Measurements from ENCODE around the gene FSCN2.

- TF ChIP-seq, protein P1, sequence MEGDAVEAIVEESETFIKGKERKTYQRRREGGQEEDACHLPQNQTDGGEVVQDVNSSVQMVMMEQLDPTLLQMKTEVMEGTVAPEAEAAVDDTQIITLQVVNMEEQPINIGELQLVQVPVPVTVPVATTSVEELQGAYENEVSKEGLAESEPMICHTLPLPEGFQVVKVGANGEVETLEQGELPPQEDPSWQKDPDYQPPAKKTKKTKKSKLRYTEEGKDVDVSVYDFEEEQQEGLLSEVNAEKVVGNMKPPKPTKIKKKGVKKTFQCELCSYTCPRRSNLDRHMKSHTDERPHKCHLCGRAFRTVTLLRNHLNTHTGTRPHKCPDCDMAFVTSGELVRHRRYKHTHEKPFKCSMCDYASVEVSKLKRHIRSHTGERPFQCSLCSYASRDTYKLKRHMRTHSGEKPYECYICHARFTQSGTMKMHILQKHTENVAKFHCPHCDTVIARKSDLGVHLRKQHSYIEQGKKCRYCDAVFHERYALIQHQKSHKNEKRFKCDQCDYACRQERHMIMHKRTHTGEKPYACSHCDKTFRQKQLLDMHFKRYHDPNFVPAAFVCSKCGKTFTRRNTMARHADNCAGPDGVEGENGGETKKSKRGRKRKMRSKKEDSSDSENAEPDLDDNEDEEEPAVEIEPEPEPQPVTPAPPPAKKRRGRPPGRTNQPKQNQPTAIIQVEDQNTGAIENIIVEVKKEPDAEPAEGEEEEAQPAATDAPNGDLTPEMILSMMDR (IDR thresholded peaks at IDR 0.05): no peak
- no peak for TF ChIP-seq POLR2A (IDR thresholded peaks at IDR 0.05)
These were observed 29.9 kb downstream of the FSCN2 start for GRCh38 chr17:81558115-81558468.

Data from Peyer's patch (tissue), 4 donors.